ENCODE data around the gene OLIG2.

The OLIG2 gene

GRCh38 chr21:33025489-33026442 lies at the start of gene OLIG2:
OLIG2 (plus strand) TSS chr21:33025935; CDS start chr21:33026863, 928 bp downstream.
- peak within 1 kb of the TSS; percentile 53 for H3K4me3 ChIP-seq (ENCODE audit: low read depth, low read length)
- H3K9me3 ChIP-seq (ENCODE audit: control insufficient read depth, insufficient read depth, low read depth, low read length) = no peaks in the 10 kb centered on the region
- H3K27ac ChIP-seq (ENCODE audit: low read depth, low read length) = no peak within 1 kb of the TSS
- H3K4me1 ChIP-seq (ENCODE audit: control insufficient read depth, insufficient read depth, low read length) = peaks cover 49% of the 10 kb centered on the region
- no peak within 1 kb of the TSS for H3K9ac ChIP-seq (ENCODE audit: low read length)
- H3K27me3 ChIP-seq (ENCODE audit: control insufficient read depth, insufficient read depth, low read length) = peaks cover 100% of the 10 kb centered on the region
- no peaks in the 10 kb centered on the region for H3K36me3 ChIP-seq (ENCODE audit: control insufficient read depth, insufficient read depth, low read length)

GRCh38 chr21:32976791-32977190 lies 48.9 kb upstream of the OLIG2 start:
- no peaks in the 10 kb centered on the region for H3K36me3 ChIP-seq (ENCODE audit: control insufficient read depth, insufficient read depth, low read length)
- H3K9me3 ChIP-seq (ENCODE audit: control insufficient read depth, insufficient read depth, low read depth, low read length) = no peaks in the 10 kb centered on the region
- H3K4me3 ChIP-seq (ENCODE audit: low read depth, low read length) = no peak overlapping the region
- H3K9ac ChIP-seq (ENCODE audit: low read length) = no peak overlapping the region
- peaks cover 5% of the 10 kb centered on the region; the same call in 1 of the 2 replicates for H3K4me1 ChIP-seq (ENCODE audit: control insufficient read depth, insufficient read depth, low read length)
- no peak overlapping the region for H3K27ac ChIP-seq (ENCODE audit: low read depth, low read length)
- H3K27me3 ChIP-seq (ENCODE audit: control insufficient read depth, insufficient read depth, low read length) = peaks cover 3% of the 10 kb centered on the region; the same call in 1 of the 2 replicates

GRCh38 chr21:32977216-32977615 lies 48.5 kb upstream of the OLIG2 start:
- peaks cover 5% of the 10 kb centered on the region; the same call in 1 of the 2 replicates for H3K4me1 ChIP-seq (ENCODE audit: control insufficient read depth, insufficient read depth, low read length)
- H3K36me3 ChIP-seq (ENCODE audit: control insufficient read depth, insufficient read depth, low read length) = no peaks in the 10 kb centered on the region
- peaks cover 3% of the 10 kb centered on the region; the same call in 1 of the 2 replicates for H3K27me3 ChIP-seq (ENCODE audit: control insufficient read depth, insufficient read depth, low read length)

GRCh38 chr21:32978331-32979270 lies 47.1 kb upstream of the OLIG2 start:
- no peaks in the 10 kb centered on the region for H3K9me3 ChIP-seq (ENCODE audit: control insufficient read depth, insufficient read depth, low read depth, low read length)
- peaks cover 5% of the 10 kb centered on the region; the same call in 1 of the 2 replicates for H3K4me1 ChIP-seq (ENCODE audit: control insufficient read depth, insufficient read depth, low read length)
- no peak overlapping the region for H3K27ac ChIP-seq (ENCODE audit: low read depth, low read length)
- no peaks in the 10 kb centered on the region for H3K36me3 ChIP-seq (ENCODE audit: control insufficient read depth, insufficient read depth, low read length)
- H3K9ac ChIP-seq (ENCODE audit: low read length) = no peak overlapping the region
- H3K27me3 ChIP-seq (ENCODE audit: control insufficient read depth, insufficient read depth, low read length) = peaks cover 3% of the 10 kb centered on the region; the same call in 1 of the 2 replicates
- no peak overlapping the region for H3K4me3 ChIP-seq (ENCODE audit: low read depth, low read length)

More at GRCh38 chr21:32977216-32977615, 48.5 kb upstream of the OLIG2 start:
- Histone ChIP-seq H3K27ac (ENCODE audit: low read depth, low read length) (no peak overlapping the region), H3K9me3 (ENCODE audit: control insufficient read depth, insufficient read depth, low read depth, low read length) (no peaks in the 10 kb centered on the region), H3K9ac (ENCODE audit: low read length) (no peak overlapping the region), H3K4me3 (ENCODE audit: low read depth, low read length) (no peak overlapping the region)

- H3K27me3 ChIP-seq (ENCODE audit: control insufficient read depth, insufficient read depth, low read length) = peaks cover 3% of the 10 kb centered on the region; the same call in 1 of the 2 replicates
- H3K9ac ChIP-seq (ENCODE audit: low read length) = no peak overlapping the region
- H3K4me3 ChIP-seq (ENCODE audit: low read depth, low read length) = no peak overlapping the region
- no peak overlapping the region for H3K27ac ChIP-seq (ENCODE audit: low read depth, low read length)
- peaks cover 5% of the 10 kb centered on the region; the same call in 1 of the 2 replicates for H3K4me1 ChIP-seq (ENCODE audit: control insufficient read depth, insufficient read depth, low read length)
- H3K36me3 ChIP-seq (ENCODE audit: control insufficient read depth, insufficient read depth, low read length) = no peaks in the 10 kb centered on the region
- H3K9me3 ChIP-seq (ENCODE audit: control insufficient read depth, insufficient read depth, low read depth, low read length) = no peaks in the 10 kb centered on the region
These were observed 46.0 kb upstream of the OLIG2 start for GRCh38 chr21:32979598-32980268.

- H3K27me3 ChIP-seq (ENCODE audit: control insufficient read depth, insufficient read depth, low read length) = 0 out of 2 replicates have a peak, but pooled peaks cover 3% of the 10 kb centered on the region
- no peak overlapping the region for H3K9ac ChIP-seq (ENCODE audit: low read length)
- H3K9me3 ChIP-seq (ENCODE audit: control insufficient read depth, insufficient read depth, low read depth, low read length) = no peaks in the 10 kb centered on the region
- H3K4me3 ChIP-seq (ENCODE audit: low read depth, low read length) = no peak overlapping the region
- H3K4me1 ChIP-seq (ENCODE audit: control insufficient read depth, insufficient read depth, low read length) = peaks cover 5% of the 10 kb centered on the region; the same call in 1 of the 2 replicates
- no peak overlapping the region for H3K27ac ChIP-seq (ENCODE audit: low read depth, low read length)
- no peaks in the 10 kb centered on the region for H3K36me3 ChIP-seq (ENCODE audit: control insufficient read depth, insufficient read depth, low read length)
These were observed 44.6 kb upstream of the OLIG2 start for GRCh38 chr21:32981096-32981495.

- no peaks in the 10 kb centered on the region for H3K4me1 ChIP-seq (ENCODE audit: control insufficient read depth, insufficient read depth, low read length)
- H3K9me3 ChIP-seq (ENCODE audit: control insufficient read depth, insufficient read depth, low read depth, low read length) = 0 out of 2 replicates have a peak, but pooled peaks cover 2% of the 10 kb centered on the region
- no peak overlapping the region for H3K9ac ChIP-seq (ENCODE audit: low read length)
- H3K4me3 ChIP-seq (ENCODE audit: low read depth, low read length) = no peak overlapping the region
- H3K27ac ChIP-seq (ENCODE audit: low read depth, low read length) = no peak overlapping the region
- H3K36me3 ChIP-seq (ENCODE audit: control insufficient read depth, insufficient read depth, low read length) = no peaks in the 10 kb centered on the region
- peaks cover 5% of the 10 kb centered on the region; the same call in 1 of the 2 replicates for H3K27me3 ChIP-seq (ENCODE audit: control insufficient read depth, insufficient read depth, low read length)
These were observed 35.1 kb upstream of the OLIG2 start for GRCh38 chr21:32990666-32991065.

GRCh38 chr21:32991361-32991760 lies 34.4 kb upstream of the OLIG2 start:
- no peak overlapping the region for H3K9ac ChIP-seq (ENCODE audit: low read length)
- 0 out of 2 replicates have a peak, but pooled peaks cover 2% of the 10 kb centered on the region for H3K9me3 ChIP-seq (ENCODE audit: control insufficient read depth, insufficient read depth, low read depth, low read length)
- H3K27me3 ChIP-seq (ENCODE audit: control insufficient read depth, insufficient read depth, low read length) = peaks cover 5% of the 10 kb centered on the region; the same call in 1 of the 2 replicates
- H3K27ac ChIP-seq (ENCODE audit: low read depth, low read length) = no peak overlapping the region
- no peak overlapping the region for H3K4me3 ChIP-seq (ENCODE audit: low read depth, low read length)
- H3K4me1 ChIP-seq (ENCODE audit: control insufficient read depth, insufficient read depth, low read length) = no peaks in the 10 kb centered on the region
- H3K36me3 ChIP-seq (ENCODE audit: control insufficient read depth, insufficient read depth, low read length) = no peaks in the 10 kb centered on the region

GRCh38 chr21:32993894-32994293 lies 31.8 kb upstream of the OLIG2 start:
- no peaks in the 10 kb centered on the region for H3K4me1 ChIP-seq (ENCODE audit: control insufficient read depth, insufficient read depth, low read length)
- H3K9ac ChIP-seq (ENCODE audit: low read length) = no peak overlapping the region
- no peaks in the 10 kb centered on the region for H3K9me3 ChIP-seq (ENCODE audit: control insufficient read depth, insufficient read depth, low read depth, low read length)
- peaks cover 5% of the 10 kb centered on the region; the same call in 1 of the 2 replicates for H3K27me3 ChIP-seq (ENCODE audit: control insufficient read depth, insufficient read depth, low read length)
- H3K36me3 ChIP-seq (ENCODE audit: control insufficient read depth, insufficient read depth, low read length) = no peaks in the 10 kb centered on the region
- no peak overlapping the region for H3K27ac ChIP-seq (ENCODE audit: low read depth, low read length)
- H3K4me3 ChIP-seq (ENCODE audit: low read depth, low read length) = no peak overlapping the region

GRCh38 chr21:32994305-32994704 lies 31.4 kb upstream of the OLIG2 start:
- Histone ChIP-seq H3K4me3 (ENCODE audit: low read depth, low read length) (no peak overlapping the region), H3K4me1 (ENCODE audit: control insufficient read depth, insufficient read depth, low read length) (no peaks in the 10 kb centered on the region), H3K27ac (ENCODE audit: low read depth, low read length) (no peak overlapping the region), H3K27me3 (ENCODE audit: control insufficient read depth, insufficient read depth, low read length) (peaks cover 5% of the 10 kb centered on the region; the same call in 1 of the 2 replicates), H3K9me3 (ENCODE audit: control insufficient read depth, insufficient read depth, low read depth, low read length) (no peaks in the 10 kb centered on the region), H3K36me3 (ENCODE audit: control insufficient read depth, insufficient read depth, low read length) (no peaks in the 10 kb centered on the region), H3K9ac (ENCODE audit: low read length) (no peak overlapping the region)

All from HUES6 (cell line).